GM18861 (cell line): ENCODE measurements around the gene GPR108.

ENCODE experiments used
- ATAC-seq: cut with Tn5 transposase; IDR thresholded peaks from one replicate; pipeline ENCODE4 v1.9.1; 2021; ENCODE audit not compliant: unreplicated experiment

Gene GPR108

GRCh38 chr19:6682607-6683128 lies 54.7 kb downstream of the GPR108 start:
- ATAC-seq, result no peak

DNA sequence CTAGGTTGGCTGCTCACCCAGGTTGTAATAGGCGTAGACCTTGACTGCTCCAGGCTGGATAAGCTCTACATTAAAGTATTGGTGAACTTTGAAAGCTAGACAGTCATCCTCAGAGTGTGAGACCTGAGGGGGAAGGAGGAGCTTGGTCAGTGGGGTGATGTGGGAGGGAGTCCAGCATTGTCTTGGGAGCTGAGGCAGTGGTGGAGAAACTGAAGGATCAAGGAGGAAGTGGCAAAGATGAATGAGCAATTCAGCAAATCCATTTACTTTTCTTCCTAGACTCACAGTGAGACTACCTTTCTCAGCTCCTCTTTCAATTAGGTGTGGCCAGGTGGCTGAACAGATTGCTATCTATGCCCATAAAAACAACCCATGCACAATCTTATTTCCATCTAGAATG lies 57.2 kb downstream of the GPR108 start:
- no peak for ATAC-seq
